ENCODE results near the gene ATP1B1. TPM values are rescaled to one million over a fixed set of nuclear protein-coding genes. Genes with fewer than 3 reads are reported as not detected.
"Not testable (repeated sequence)": the region's sequence is repeated elsewhere in the genome, so short reads cannot be mapped to it uniquely, and the experiment has no call there.

The ATP1B1 gene
- total RNA-seq, 1 experiment from 2014 or later, result 22.6 TPM

DNA sequence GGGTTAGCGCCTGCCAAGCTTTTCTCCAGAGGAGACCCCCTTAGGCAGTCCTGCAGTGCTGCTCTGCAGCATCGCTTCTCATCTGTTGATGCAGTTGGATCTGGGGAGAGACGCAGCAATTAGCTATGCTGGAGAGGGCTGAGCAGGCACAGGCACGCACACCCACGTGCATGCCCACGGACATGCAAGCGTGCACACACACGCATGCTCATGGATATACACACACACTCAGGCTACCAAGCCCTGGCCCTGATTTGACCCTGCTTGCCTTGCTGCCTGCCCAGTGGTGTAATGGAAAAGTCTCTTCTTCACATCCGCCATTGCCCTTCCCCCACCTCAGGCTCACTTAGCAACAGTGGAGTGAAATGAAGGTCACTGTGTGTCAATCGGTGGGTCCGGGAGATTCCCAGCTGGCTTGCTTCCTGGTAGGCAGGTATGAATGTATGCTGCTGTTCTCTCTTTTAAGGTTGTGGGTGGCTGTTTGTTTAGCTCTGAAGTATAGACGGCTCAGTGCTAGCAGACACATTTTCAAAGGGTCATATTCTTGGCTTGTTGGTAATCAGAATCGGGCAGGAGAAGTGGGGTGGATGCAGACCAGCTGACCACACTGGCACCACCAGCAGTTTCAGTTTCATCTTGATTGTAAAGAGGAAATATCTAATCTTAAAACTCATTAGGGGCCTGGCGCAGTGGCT is 9.5 kb downstream of the ATP1B1 start:
- DNase-seq (ENCODE audit: low read depth), result no peak

DNA sequence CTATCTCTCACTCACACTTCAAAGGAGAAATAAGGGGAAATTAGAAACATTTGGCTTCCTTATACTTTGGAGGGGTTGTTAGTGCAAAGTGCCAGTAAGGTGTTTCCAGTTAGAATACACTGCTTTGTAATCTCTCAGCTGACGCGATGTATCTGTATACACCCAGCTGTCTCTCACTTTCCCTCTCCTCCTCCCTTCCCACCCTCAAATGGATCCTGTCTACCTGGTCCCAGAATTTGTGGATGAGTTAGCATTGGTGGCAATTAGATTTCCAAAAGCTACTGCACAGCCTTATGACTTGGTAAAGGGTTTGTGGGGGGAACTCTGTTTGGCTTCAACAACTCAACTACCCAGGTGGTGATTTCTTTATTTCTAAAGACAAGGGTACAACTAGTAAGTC is 10.5 kb downstream of the ATP1B1 start:
- DNase-seq (ENCODE audit: low read depth), result no peak

DNA sequence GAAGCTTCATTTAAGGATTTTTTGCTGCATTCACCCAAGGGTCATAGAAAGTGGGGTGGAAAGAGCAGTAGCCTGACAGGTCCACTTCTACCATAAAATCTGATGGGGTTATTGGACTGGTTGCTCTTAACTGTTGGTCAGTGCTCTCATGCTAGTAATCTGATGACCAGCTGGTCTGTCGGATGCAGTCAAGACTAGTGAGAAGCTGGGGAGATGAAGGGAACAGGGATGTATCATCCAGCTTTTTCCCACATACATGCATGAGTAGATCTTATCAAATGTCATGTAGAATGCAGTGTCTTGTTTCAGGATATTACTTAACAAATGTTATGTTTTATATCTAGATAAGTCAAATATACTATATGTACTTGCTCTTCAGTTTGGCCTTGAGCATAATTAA is 11.1 kb downstream of the ATP1B1 start:
- peak; percentile 39 for DNase-seq (ENCODE audit: low read depth)

DNA sequence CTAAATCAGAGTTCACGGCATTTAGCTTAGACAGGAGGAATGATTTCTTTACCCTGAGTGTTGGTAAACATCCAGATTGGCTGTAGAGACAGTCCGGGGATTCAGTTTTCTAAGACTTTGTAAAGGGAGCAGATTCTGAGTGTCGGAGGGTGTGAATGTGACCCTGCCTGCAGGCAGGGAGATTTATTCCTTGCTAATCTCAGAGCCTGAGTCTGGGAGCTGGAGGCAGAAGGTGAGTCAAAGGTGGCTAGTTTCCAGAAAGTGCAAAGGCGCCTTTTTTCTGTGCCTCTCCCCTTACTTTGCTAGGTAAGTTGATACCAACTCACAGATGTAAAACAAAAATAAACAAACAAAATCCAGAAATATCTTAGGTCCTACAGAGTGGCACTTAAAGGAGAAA is 11.7 kb downstream of the ATP1B1 start:
- no peak for DNase-seq (ENCODE audit: low read depth)

DNA sequence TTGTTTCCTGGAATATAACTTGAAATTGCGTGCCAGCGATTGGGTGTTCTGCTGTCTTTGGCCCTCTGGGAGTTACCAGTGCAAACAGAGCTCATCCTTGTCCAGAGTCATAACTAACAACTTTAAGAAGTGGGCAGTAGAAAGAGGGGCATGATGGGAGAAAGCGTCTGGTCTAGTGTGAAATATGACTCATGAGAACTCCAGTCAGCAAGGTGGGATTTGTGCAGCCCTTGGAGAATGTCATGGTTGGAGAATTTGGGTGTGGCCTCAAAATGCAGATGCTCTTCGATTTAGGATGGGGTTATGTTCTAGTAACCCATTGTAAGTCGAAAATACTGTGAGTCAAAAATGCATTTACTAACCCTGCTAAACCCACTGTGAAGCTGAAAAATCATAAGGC is 12.9 kb downstream of the ATP1B1 start:
- peak; percentile 74 for DNase-seq (ENCODE audit: low read depth)

DNA sequence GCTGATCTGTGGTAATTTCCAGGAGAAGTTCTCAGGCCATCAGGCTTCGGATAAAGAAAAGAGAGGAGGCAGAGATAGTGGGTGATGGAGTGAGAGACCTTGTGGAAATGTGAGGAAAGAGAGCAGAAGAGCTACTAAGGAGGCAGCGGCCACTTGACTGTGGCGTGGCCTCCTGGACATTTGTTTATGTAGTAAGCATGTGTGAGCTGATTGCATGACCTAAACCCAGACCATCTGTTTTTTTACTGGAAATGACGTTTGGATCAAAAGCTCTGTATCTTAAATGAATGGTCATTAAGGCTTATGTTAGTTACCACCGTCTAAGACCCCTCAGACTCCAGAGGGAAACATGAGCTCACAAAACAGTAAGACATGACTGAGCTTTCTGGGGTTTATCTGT is 13.6 kb downstream of the ATP1B1 start:
- DNase-seq (ENCODE audit: low read depth), result no peak

DNA sequence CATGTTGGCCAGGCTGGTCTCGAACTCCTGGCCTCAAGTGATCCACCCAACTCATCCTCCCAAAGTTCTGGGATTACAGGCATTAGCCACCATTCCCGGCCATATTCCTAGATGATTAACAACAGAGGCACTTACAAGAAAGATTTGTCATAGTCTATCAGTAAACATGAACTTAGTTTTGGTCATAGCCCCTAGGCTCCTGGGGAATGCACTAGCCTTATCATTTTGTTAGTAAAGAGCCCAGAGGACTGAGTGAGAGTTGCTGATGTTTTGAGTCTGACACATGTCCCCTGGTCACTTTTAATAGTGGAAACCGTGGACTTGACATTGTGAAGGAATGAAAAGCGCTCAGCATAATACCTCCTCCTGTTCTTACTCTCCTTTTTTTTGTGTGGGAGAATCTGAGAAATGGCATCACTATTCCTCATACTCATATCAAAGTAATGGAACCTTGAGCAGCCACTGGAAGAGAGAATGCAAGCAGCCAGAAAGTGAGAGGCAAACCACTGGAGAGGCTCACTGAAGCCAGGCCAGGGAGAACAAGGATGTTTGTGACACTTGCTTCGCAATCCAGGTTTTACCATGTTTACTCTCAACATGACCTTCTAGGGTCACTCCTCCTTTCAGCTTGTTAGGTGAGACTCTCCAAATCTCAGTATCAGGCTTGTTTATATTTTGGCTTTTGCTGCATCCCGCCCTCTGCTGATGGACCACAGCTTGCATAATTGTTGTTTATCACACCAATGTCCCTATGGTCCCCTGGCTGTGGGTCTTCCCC is 14.8 kb downstream of the ATP1B1 start:
- DNase-seq (ENCODE audit: low read depth), result no peak

DNA sequence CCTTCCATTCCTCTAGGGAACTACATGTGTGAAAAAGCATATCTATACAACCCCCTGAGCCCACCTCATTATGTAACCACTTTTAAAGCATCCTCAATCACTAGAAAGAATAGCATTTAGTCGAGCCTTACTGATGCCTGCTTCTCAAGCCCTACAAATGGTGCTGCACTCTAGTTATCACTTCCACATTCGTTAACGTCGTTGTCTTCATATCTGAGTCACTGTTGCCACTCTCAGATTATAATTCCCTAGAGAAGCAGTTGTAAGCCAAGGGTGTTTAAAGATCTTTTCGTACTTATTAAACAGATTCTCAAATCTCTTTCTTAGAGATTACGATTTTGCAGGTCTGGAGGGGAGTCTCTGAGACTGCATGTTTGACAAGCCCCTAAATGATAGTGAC is 16.5 kb downstream of the ATP1B1 start:
- no peak for DNase-seq (ENCODE audit: low read depth)

DNA sequence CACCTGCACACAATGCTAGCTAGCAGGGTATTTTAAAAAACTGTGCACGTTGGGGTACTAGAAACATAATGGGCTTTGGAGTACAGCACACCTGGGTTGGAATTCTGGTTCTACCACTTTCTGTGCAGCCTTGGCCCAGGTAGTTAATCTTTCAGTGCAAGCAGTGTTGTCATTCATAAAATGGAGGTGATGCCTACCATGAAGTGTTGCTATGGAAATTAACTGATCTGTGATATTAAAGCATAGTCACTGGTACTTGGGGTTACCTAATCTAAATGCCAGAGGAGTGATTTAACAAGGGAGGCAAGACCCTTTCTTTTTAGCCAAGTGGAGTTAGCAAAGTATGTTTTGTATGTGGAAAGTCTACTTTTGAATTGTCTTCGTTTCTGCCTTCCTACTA is 18.0 kb downstream of the ATP1B1 start:
- no peak for DNase-seq (ENCODE audit: low read depth)

DNA sequence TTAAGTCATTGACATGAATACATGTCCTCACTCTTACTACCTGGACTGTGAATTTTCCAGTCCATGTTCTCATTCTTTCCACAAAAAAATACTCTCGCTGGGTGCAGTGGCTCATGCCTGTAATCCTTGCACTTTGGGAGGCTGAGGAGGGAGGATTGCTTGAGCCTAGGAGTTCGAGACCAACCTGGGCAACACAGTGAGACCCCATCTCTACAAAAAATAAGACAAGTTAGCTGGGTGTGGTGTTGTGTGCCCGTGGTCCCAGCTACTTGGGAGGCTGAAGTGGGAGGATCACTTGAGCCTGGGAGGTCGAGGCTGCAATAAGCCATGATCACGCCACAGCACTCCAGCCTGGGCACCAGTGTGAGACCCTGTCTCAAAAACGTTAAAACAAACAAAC is 19.1 kb downstream of the ATP1B1 start:
- not testable (repeated sequence) for DNase-seq (ENCODE audit: low read depth)

DNA sequence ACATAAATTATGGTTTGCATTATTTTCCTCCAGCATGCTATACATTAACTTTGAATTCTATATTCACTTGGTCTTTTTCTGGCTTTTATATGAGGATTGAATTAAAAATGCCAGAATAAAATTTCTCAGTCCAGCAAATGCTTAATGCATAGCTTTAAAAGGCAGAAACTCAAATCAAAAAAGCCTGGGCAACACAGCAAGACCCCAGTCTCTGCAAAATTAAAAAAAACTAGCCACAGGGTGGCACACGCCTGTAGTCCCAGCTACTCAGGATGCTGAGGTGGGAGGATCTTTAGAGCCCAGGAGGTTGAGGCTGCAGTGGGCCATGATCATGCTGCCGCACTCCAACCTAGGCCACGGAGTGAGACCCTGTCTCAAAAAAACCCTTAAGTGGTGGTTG is 19.8 kb downstream of the ATP1B1 start:
- DNase-seq (ENCODE audit: low read depth), result no peak

DNA sequence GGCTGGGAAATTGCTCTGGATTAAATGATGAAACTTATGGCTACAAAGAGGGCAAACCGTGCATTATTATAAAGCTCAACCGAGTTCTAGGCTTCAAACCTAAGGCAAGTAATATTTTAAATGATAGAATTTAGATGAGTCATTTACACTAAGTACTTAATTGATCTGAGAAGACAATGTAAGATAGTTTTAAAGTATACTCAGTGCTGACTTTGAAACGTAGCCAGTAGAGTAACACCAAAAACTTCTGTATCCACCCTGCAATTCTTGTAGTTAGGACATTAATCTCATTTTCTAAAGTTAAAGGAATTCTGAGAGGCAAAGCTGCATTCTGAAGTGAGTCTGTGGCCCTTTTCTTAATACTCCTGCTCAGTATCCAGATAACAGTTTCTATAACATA is 20.8 kb downstream of the ATP1B1 start:
- DNase-seq (ENCODE audit: low read depth), result no peak

DNA sequence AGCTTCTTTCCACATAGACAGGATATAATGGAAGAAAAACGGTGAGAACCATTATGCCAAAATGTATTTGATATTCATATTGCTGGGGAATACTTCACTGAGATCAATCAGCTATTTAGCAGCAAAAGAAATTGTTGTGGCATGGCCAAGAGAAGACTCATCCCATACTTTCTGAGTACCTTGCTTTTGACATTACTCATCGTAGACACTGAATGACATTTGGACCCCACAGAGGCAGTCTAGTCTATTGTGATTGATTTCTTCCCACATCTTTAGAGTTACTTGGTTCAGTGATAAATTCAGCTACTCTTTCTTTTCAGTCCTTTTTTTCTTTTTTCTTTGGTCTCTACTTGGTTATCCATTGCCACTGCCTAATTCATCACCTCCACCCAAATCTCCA is 22.1 kb downstream of the ATP1B1 start:
- no peak for DNase-seq (ENCODE audit: low read depth)

DNA sequence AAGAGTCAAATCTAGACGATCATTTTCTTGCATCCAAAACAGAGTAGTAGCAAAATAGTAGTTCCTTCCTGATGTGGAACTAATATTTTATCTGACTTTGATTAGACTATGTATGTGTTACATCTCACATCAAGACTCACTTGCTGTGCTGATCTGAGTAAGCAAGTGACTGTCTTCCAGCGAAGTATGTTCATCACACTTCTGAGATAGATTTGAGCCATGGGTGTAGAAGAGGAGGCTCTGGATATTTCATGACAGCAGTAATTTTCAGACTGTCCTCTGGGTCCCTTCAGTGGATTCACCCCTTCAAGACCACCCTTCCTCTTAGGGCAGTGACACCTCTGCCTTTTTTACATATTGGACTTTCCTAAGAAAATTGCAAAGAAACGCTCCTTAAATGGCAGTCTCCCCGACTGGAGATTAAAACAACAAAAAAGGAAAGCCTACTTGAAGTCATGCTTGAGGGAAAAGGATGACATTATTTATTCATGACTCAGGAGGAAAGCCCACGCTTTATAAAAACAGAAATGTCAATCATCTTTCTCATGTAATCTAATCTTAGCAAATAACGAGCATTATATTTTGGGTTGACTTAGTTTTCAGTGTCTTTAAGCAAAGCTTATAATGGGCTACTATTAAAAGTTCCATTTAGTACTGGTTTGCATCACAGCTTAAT is 22.8 kb downstream of the ATP1B1 start:
- no peak for DNase-seq (ENCODE audit: low read depth)

DNA sequence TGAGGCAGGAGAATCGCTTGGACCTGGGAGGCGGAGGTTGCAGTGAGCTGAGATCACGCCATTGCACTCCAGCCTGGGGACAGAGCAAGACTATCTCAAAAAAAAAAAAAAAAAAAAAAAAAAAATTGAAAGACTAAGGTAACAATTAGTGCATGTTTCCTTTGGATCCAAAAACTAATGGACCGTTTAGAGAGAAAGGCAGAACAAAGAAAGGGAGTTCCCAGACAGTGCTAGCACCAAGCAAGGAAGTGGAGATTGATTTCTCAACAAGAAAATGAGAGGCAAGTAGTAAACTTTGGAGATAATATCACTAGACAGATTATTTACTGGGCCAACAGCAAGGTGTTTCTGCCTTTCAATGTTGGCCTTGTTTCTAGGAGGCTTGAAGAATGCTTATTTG is 24.2 kb downstream of the ATP1B1 start:
- DNase-seq (ENCODE audit: low read depth), result no peak

DNA sequence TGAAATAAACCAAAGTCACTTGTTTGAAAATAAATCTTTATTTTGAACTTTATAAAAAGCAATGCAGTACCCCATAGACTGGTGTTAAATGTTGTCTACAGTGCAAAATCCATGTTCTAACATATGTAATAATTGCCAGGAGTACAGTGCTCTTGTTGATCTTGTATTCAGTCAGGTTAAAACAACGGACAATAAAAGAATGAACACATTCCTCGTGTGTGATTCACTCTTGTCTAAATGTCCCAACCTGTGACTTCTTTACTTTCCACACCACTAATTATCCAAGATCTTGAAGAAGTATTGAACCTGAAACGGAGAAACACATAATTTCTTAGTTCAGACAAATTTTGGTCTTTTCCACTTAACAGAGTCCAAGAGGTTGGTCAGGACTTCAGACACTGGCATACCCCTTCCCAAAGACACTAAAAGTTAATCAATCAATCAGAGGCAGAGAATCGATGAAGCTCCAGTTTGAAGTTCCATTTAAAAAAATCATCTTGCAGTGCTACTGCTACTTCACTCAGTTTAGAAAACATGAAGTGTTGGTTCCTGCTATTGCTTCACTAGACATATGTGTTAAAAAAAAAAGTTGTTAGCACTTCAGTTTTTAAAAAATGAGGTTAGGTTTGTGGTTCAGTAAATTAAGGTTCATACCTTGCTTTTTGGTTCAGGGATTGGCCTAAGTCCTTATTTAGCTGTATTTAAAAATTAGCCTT is 26.2 kb downstream of the ATP1B1 start:
- DNase-seq (ENCODE audit: low read depth), result no peak

DNA sequence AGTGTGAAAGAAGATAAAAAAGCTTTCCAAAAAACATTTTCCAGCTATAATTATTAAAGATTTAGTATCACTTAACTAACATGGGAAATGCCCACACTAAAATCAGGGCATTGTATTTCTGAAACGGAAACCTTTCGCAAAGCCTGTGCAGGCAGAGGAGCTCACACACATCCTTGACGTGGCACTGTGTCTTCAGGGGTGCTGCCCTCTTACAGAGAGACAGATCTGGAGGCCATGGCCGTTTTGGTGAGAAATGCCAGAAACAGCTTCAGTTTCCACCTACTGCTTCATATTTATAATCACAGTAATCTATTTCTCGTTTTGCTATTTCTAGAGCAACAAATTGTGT is 26.7 kb downstream of the ATP1B1 start:
- no peak for DNase-seq (ENCODE audit: low read depth)

DNA sequence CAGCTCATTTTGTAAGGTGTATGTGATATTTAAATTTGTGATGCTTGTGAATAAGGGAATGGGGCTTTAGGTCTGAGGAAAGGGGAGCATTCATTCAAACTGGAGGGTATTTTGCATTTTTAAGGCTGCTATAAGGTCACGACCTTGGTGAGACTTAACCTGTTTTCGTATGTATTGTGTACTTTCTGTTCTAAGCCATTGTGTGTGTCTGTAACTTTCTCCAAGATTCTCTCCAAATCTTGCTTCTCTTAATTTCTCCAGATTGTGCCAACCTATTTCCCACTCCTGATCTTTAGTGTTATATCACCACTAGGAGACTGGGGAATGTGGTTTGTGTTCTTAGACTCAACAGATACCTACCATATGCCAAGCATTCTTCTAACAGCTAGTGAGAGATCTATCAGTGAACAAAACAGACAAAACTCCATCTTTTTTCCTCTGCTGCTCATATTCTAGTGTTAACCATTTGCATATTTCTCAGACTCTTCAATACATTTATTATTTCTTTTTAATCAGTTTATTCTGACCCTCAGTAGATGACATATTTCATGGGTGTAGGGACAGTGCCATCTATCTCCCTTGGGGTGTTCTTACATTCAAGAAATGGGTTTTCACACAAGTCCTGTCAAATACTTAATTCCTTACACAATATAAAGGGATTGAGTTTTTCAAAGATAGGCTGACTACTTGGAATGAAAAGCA is 27.5 kb downstream of the ATP1B1 start:
- no peak for DNase-seq (ENCODE audit: low read depth)

DNA sequence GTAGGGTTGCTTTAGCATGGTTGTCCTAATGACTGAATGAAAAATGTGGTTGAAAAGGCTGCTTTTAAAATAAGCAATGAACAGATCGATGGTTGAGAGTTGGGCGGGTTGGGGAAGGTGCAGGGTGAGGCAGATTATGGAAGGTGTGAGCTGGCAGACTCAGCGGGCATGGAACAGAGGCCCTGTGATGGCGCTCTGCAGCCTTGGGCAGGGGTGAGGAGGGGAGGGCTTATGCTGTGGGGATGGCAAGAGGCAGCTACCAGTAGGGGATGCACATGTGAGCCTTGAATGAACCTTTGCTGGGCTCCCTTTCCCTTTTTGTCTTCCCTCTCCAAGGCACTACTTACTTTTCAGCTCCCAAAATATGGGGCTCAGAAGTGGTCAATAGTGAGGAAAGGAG is 30.9 kb downstream of the ATP1B1 start:
- DNase-seq (ENCODE audit: low read depth), result no peak

DNA sequence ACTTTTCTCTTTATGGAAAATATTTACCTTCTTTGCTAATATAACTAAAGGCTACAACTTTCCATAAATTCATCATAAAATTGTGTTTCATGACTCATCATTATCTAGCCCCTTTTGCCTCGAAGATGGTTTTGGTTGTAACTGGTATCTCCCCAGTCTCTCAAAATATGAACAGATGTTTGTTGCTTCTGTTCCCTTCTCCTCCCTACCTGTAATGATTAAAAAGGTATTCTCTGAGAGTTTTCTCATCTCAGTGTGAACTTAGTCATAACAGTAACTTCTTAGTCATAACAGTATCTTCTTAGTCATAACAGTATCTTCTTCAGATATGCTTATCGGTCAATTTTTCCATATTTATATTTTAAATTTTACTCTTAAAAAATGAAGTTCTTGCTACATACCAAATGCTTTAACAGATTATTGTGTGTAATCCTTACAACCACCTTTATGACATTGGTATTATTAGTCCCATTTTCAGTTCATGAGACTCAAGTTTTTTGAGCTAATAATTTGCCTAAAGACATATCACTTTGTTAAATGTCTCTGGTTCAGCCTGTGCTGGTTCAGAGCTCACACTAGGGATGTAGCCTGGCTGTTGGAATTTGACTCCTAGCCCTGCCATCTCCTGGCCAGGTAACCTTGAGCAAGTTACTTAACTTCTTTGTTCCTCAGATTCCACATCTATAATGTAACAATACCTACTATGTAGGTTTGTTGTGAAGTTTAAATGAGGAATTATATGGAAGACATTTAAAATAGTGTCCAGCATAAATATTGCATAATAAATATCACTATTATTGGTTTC is 32.6 kb downstream of the ATP1B1 start:
- no peak for DNase-seq (ENCODE audit: low read depth)

DNA sequence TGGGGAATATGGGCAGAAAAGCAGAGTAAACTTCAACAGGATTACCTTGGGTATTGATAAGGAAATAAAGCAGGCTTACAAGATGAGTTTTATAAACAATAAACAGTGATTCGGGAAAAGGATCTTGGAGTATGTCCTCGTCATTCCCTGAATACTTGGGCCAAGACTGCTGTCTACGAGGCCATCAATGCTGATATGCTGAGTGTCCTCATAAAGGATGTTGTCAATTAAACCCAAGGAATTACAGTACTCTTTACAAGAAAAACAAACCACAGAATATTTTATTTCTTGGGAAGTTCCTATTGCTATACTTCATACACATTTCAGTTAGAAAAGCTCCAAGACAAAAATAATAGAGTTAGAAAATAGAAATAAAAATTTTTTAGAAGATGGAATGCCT is 34.9 kb downstream of the ATP1B1 start:
- DNase-seq (ENCODE audit: low read depth), result no peak
